GM12891 (cell line): Measurements from ENCODE around the gene PLEKHB1.

Experiments used
- POLR2A ChIP-seq: IDR thresholded peaks from 2 replicates; pipeline ENCODE4 v1.6.1; 2011; ENCODE audit warnings: low read depth, low read length, control low read depth
- POLR2AphosphoS5 ChIP-seq: IDR thresholded peaks from 2 replicates; pipeline ENCODE4 v1.6.1; 2011; ENCODE audit warnings: low read depth, low read length, control low read depth

DNA sequence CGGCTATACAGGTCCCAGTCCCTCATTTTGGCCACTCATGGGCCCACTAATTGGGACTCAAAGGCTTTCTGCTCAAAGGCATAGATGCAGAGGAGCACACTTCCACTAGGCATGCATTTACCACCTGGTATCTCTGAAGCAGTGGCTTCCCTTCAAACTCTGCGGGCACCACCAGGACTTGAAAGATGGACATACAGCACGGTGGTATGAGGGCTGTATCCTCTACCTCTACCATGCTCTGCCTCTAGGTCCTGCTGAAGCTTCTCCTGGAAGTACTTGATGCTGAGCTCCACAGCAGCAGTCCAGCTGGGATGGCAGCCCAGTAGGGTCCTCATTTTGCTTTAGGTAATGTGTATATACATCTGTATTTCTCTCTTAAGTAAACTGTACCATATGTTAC, 64.6 kb downstream of the PLEKHB1 start:
- TF ChIP-seq POLR2AphosphoS5, result no peak
- no peak for TF ChIP-seq POLR2A
